DOHH2 (cell line): ENCODE results near the gene BTBD6.

Experiments
- EZH2phosphoT487 ChIP-seq: fragments of 200-600 bp; sonication (generic); IDR thresholded peaks from 2 replicates; pipeline ENCODE4 v1.6.1; 2017; ENCODE audit warnings: borderline replicate concordance, mild to moderate bottlenecking, antibody characterized with exemption, low read length, moderate library complexity, mixed read lengths
- TF ChIP-seq, protein P1 (sequence below): fragments of 200-600 bp; sonication (generic); IDR thresholded peaks from one replicate; pipeline ENCODE4 v1.5.1; 2014; ENCODE audit warnings: antibody characterized with exemption, mild to moderate bottlenecking, low read depth, low read length; ENCODE audit not compliant: poor library complexity, severe bottlenecking

DNA sequence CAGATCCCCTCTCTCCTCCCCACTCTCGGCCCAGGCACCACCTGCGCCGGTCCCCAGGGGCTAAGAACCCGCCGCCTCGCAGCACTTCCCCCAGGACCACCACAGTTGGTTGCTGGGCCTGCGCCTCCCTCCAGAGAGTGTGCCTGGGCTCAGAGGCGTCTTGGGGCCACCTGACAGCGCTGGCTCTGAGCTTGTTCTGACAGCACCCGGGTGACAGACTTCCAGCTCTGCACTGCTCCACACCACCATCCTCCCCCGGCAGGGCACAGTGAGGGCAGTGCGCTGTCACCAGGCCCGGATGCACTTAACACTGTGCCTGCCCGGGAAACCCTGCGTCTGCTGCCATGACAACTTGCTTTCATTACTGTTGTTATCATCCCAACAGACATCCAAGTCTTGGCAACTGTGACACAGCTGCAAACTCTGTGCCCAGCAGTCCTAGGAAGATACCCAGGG, 45.8 kb downstream of the BTBD6 start:
- TF ChIP-seq, protein P1, sequence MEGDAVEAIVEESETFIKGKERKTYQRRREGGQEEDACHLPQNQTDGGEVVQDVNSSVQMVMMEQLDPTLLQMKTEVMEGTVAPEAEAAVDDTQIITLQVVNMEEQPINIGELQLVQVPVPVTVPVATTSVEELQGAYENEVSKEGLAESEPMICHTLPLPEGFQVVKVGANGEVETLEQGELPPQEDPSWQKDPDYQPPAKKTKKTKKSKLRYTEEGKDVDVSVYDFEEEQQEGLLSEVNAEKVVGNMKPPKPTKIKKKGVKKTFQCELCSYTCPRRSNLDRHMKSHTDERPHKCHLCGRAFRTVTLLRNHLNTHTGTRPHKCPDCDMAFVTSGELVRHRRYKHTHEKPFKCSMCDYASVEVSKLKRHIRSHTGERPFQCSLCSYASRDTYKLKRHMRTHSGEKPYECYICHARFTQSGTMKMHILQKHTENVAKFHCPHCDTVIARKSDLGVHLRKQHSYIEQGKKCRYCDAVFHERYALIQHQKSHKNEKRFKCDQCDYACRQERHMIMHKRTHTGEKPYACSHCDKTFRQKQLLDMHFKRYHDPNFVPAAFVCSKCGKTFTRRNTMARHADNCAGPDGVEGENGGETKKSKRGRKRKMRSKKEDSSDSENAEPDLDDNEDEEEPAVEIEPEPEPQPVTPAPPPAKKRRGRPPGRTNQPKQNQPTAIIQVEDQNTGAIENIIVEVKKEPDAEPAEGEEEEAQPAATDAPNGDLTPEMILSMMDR: no peak
- no peak for TF ChIP-seq EZH2phosphoT487
